Lower leg skin (tissue), 3 donors: ENCODE results near the gene PCK1.

Experiments
- POLR2A ChIP-seq, 2 donors: fragments of 450-650 bp; IDR thresholded peaks; one replicate each; pipeline ENCODE4 v1.6.1; 2016 to 2017; ENCODE audit warnings: antibody characterized with exemption in 2 of 2, mild to moderate bottlenecking in 1 of 2, moderate library complexity in 1 of 2
- TF ChIP-seq, protein P1 (sequence below), 3 donors: fragments of 450-650 bp; IDR thresholded peaks; one replicate each; pipeline ENCODE4 v1.5.1; 2016; ENCODE audit warnings: antibody characterized with exemption in 3 of 3, mild to moderate bottlenecking in 3 of 3, moderate library complexity in 2 of 3

DNA sequence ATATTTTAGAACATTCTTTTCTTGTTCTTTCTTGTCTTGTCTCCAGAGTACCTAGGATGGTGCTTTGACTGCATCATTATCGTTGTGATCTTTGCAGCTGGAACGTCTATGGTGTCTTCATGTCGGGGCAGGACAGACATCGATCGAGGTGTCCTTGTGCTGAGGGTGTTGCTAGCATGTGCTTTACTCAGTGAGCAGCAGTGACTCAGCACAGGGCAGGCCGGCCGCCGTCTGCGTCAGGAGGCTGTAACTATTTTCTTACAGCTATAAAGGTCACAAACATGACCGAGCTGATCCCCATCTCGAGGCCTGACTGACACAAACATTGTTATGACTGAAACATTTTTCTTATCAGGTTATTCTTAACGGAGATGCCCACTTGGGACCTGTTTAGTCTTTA, 21.0 kb upstream of the PCK1 start:
- TF ChIP-seq, protein P1, sequence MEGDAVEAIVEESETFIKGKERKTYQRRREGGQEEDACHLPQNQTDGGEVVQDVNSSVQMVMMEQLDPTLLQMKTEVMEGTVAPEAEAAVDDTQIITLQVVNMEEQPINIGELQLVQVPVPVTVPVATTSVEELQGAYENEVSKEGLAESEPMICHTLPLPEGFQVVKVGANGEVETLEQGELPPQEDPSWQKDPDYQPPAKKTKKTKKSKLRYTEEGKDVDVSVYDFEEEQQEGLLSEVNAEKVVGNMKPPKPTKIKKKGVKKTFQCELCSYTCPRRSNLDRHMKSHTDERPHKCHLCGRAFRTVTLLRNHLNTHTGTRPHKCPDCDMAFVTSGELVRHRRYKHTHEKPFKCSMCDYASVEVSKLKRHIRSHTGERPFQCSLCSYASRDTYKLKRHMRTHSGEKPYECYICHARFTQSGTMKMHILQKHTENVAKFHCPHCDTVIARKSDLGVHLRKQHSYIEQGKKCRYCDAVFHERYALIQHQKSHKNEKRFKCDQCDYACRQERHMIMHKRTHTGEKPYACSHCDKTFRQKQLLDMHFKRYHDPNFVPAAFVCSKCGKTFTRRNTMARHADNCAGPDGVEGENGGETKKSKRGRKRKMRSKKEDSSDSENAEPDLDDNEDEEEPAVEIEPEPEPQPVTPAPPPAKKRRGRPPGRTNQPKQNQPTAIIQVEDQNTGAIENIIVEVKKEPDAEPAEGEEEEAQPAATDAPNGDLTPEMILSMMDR (IDR thresholded peaks at IDR 0.05): no peak
- no peak for TF ChIP-seq POLR2A (IDR thresholded peaks at IDR 0.05)
